WTC11 (cell line): ENCODE data around the gene ZBTB16.

Source experiments
- ARID4B ChIP-seq: sonication (generic); formaldehyde crosslinking; IDR thresholded peaks from 2 replicates; pipeline ENCODE4 v1.8.0; 2023; ENCODE audit warnings: missing genetic modification reagents, mild to moderate bottlenecking, borderline replicate concordance
- ATF2 ChIP-seq: sonication (generic); formaldehyde crosslinking; IDR thresholded peaks from 2 replicates; pipeline ENCODE4 v1.8.1; 2022; ENCODE audit warnings: low read depth, missing genetic modification reagents, borderline replicate concordance
- ATF6 ChIP-seq: sonication (generic); formaldehyde crosslinking; IDR thresholded peaks from 2 replicates; pipeline ENCODE4 v1.8.1; 2023; ENCODE audit warnings: mild to moderate bottlenecking, missing genetic modification reagents
- CTCF ChIP-seq: fragments of 200-600 bp; IDR thresholded peaks from 2 replicates; pipeline ENCODE4 v1.8.0; 2022; ENCODE audit warnings: antibody characterized with exemption
- IRF1 ChIP-seq: sonication (generic); formaldehyde crosslinking; IDR thresholded peaks from 2 replicates; pipeline ENCODE4 v1.8.0; 2023; ENCODE audit warnings: missing genetic modification reagents
- IRF2 ChIP-seq: sonication (generic); formaldehyde crosslinking; IDR thresholded peaks from 2 replicates; pipeline ENCODE4 v1.8.0; 2022; ENCODE audit warnings: low read depth, missing genetic modification reagents, borderline replicate concordance
- JUN ChIP-seq: sonication (generic); formaldehyde crosslinking; IDR thresholded peaks from 2 replicates; pipeline ENCODE4 v1.8.0; 2023; ENCODE audit warnings: mild to moderate bottlenecking, missing genetic modification reagents
- KAT7 ChIP-seq: sonication (generic); formaldehyde crosslinking; IDR thresholded peaks from 2 replicates; pipeline ENCODE4 v1.8.1; 2023; ENCODE audit warnings: missing genetic modification reagents, mild to moderate bottlenecking, borderline replicate concordance
- NFE2L1 ChIP-seq: sonication (generic); formaldehyde crosslinking; IDR thresholded peaks from 2 replicates; pipeline ENCODE4 v1.8.1; 2023; ENCODE audit warnings: missing genetic modification reagents
- ZNF263 ChIP-seq: sonication (generic); formaldehyde crosslinking; IDR thresholded peaks from 2 replicates; pipeline ENCODE4 v1.8.1; 2022; ENCODE audit warnings: low read depth, mild to moderate bottlenecking, moderate library complexity, missing genetic modification reagents

- TF ChIP-seq ZNF263: no peak
- no peak for TF ChIP-seq CTCF
- no peak for TF ChIP-seq ARID4B (CRISPR knock-in tag)
- TF ChIP-seq IRF2: no peak
- no peak for TF ChIP-seq ATF2 (CRISPR knock-in tag)
- no peak for TF ChIP-seq IRF1 (CRISPR knock-in tag)
- no peak for TF ChIP-seq NFE2L1
- no peak for TF ChIP-seq ATF6 (CRISPR knock-in tag)
- no peak for TF ChIP-seq JUN
- TF ChIP-seq KAT7 (CRISPR knock-in tag): no peak
These were observed 2.2 kb downstream of the ZBTB16 start for GRCh38 chr11:114061681-114062049.
